GM12864 (cell line): Measurements from ENCODE around the gene JUP.

ENCODE experiments used
- DNase-seq: peaks from one replicate; pipeline ENCODE4 v3.0.0-alpha.2; 2011; ENCODE audit warnings: low read depth
- H3K4me3 ChIP-seq: 2 replicates; pipeline ENCODE4 v1.5.1; 2011; ENCODE audit warnings: mild to moderate bottlenecking, low read depth, low read length, control low read depth
- TF ChIP-seq, protein P1 (sequence below): IDR thresholded peaks from 2 replicates; pipeline ENCODE4 v1.5.1; 2011; ENCODE audit warnings: low read depth, mild to moderate bottlenecking, moderate library complexity, low read length, control low read depth, inconsistent platforms; ENCODE audit errors: missing control alignments

JUP gene

GRCh38 chr17:41730479-41730878 is 56.0 kb downstream of the JUP start:
- TF ChIP-seq, protein P1, sequence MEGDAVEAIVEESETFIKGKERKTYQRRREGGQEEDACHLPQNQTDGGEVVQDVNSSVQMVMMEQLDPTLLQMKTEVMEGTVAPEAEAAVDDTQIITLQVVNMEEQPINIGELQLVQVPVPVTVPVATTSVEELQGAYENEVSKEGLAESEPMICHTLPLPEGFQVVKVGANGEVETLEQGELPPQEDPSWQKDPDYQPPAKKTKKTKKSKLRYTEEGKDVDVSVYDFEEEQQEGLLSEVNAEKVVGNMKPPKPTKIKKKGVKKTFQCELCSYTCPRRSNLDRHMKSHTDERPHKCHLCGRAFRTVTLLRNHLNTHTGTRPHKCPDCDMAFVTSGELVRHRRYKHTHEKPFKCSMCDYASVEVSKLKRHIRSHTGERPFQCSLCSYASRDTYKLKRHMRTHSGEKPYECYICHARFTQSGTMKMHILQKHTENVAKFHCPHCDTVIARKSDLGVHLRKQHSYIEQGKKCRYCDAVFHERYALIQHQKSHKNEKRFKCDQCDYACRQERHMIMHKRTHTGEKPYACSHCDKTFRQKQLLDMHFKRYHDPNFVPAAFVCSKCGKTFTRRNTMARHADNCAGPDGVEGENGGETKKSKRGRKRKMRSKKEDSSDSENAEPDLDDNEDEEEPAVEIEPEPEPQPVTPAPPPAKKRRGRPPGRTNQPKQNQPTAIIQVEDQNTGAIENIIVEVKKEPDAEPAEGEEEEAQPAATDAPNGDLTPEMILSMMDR: no peak
- H3K4me3 ChIP-seq: no peak overlapping the region
- DNase-seq: no peak

- TF ChIP-seq, protein P1: no peak
- H3K4me3 ChIP-seq: no peak overlapping the region
- no peak for DNase-seq
These were observed 58.5 kb downstream of the JUP start for GRCh38 chr17:41728056-41728455.

DNA sequence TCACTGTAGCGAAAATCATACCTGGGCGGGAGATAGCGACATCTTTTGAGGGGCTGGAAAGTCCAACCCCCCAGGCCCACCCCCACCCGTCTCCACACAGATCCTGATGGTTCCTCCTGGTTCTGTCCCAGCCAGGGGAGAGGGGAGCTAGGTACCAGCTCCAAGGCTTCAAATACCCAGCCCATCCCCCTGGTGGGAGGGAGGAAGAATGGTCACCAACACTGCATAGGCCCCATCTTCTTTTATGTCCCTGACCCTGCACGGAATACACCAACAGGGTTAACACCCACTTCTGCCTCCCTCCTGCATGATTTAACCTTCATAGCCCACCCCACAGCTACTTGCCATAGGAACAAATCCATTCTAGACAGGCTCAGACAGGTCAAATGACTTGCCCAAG is 61.4 kb downstream of the JUP start:
- H3K4me3 ChIP-seq: no peak overlapping the region
- DNase-seq: no peak
- TF ChIP-seq, protein P1: no peak

- TF ChIP-seq, protein P1: no peak
- H3K4me3 ChIP-seq: no peak overlapping the region
- no peak for DNase-seq
These were observed 61.9 kb downstream of the JUP start for GRCh38 chr17:41724476-41725050.

DNA sequence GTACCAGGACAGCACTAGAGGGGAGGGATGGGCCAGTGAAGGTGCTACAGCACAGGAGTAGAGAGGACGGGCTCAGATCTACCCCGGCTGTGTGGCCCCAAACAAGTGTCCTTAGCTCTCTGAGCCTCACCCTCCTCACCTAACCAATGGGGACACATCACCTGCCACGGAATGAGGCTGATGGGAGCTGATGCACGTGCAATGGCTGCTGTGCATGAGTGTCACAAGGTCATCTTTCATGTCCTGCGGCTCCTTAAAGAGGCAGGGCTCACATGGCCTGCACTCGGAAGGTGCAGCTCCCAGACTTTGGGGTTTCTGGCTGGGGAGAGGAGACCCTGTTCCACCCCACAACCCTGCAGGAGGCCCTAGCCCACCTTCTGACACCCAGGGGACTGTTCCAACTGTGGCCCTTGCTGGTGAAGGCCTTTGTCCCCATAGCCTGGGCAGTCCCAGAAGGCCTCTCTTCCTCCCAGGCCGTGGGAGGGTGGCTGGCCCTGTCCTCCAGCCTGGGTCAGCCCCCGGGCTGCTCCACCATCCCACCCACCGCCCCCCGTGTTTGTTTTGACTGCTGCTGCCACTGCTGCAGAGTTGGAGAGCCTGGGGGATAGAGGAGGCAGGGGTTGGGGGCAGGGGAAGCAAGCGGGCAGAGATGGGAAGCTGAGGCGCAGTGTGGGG is 62.6 kb downstream of the JUP start:
- TF ChIP-seq, protein P1: no peak
- DNase-seq: no peak
- H3K4me3 ChIP-seq: no peak overlapping the region

GRCh38 chr17:41722231-41722630 is 64.3 kb downstream of the JUP start:
- no peak overlapping the region for H3K4me3 ChIP-seq
- TF ChIP-seq, protein P1: no peak
- DNase-seq: no peak

DNA sequence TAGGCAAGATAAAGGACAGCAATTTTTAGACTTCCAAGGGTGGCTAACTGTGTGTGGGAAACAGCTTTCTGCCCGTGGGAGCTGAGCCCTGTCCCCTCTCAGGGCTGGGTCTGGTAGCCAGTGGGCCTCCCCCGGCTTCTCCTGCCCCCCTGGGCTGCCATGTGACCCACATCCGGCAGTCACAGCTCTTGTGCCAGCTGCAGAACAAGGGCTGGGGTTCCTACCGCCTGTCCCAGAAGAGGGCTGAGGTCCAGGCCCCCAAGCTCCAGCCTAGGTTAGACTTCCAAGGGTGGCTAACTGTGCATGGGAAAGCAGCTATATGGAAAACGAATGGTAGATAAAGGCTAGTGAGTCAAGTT is 68.2 kb downstream of the JUP start:
- TF ChIP-seq, protein P1: no peak
- no peak for DNase-seq
- H3K4me3 ChIP-seq: no peak overlapping the region
